ENCODE data around the gene NOS3. TPM values are rescaled to one million over a fixed set of nuclear protein-coding genes. Genes with fewer than 3 reads are reported as not detected.

Gene NOS3
- total RNA-seq, 4 donors from 2014 or later: 6.6 to 50.1 (median 15.8) TPM

GRCh38 chr7:150983893-150984368 is 6.9 kb upstream of the NOS3 start:
- intact Hi-C loops (cut with DNase I; ENCODE audit: low total_unique reads): no loop called here

DNA sequence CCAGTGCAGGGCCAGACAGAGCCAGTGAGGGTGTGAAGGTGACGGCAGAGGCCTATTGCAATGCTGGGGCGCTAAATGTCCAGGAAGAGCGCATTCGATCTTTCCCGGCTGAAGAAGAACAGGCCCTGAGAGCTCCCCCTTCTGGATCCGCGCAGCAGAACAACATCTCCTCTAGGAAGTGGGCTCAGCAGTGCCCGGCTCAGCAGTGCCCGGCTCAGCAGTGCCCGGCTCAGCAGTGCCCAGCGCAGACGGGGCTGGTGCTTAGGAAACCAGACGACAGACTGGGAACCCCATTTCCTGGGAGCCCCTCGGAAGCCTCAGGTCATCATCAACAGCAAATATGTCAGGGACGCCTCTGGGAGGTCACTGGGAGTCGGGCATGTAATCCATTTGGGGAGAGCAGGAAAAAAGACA is 4.7 kb upstream of the NOS3 start:
- peaks cover 0 to 10% of the 10 kb centered on the region in 2 donors for H3K4me1 ChIP-seq
- peak in 1 of 2 donors; percentile 62 for DNase-seq
- H3K27ac ChIP-seq: no peak overlapping the region
- H3K36me3 ChIP-seq: no peaks in the 10 kb centered on the region
- H3K9me3 ChIP-seq: no peaks in the 10 kb centered on the region
- TF ChIP-seq POLR2A (IDR thresholded peaks at IDR 0.05): no peak
- TF ChIP-seq CTCF (IDR thresholded peaks at IDR 0.05): peak; percentile 50 to 64 (median 53)
- no peak overlapping the region for H3K4me3 ChIP-seq
- intact Hi-C loops (cut with DNase I; ENCODE audit: low total_unique reads): no loop called here
- H3K27me3 ChIP-seq: no peaks in the 10 kb centered on the region

More at GRCh38 chr7:150983893-150984368, 6.9 kb upstream of the NOS3 start:
- no peak overlapping the region for H3K4me3 ChIP-seq
- no peaks in the 10 kb centered on the region for H3K36me3 ChIP-seq
- no peaks in the 10 kb centered on the region for H3K27me3 ChIP-seq
- H3K27ac ChIP-seq: no peak overlapping the region
- TF ChIP-seq POLR2A (IDR thresholded peaks at IDR 0.05) (no peak), CTCF (IDR thresholded peaks at IDR 0.05) (no peak)
- no peak for DNase-seq
- peaks cover 0 to 14% of the 10 kb centered on the region in 2 donors for H3K4me1 ChIP-seq
- no peaks in the 10 kb centered on the region for H3K9me3 ChIP-seq

GRCh38 chr7:150986556-150986955 is 4.3 kb upstream of the NOS3 start:
- no peak overlapping the region for H3K27ac ChIP-seq
- no peaks in the 10 kb centered on the region for H3K36me3 ChIP-seq
- intact Hi-C loops (cut with DNase I; ENCODE audit: low total_unique reads): no loop called here
- DNase-seq: no peak
- H3K27me3 ChIP-seq: no peaks in the 10 kb centered on the region
- H3K4me3 ChIP-seq: no peak overlapping the region
- H3K9me3 ChIP-seq: no peaks in the 10 kb centered on the region
- no peak for TF ChIP-seq CTCF (IDR thresholded peaks at IDR 0.05)
- TF ChIP-seq POLR2A (IDR thresholded peaks at IDR 0.05): no peak
- H3K4me1 ChIP-seq: peaks cover 0 to 10% of the 10 kb centered on the region in 2 donors

DNA sequence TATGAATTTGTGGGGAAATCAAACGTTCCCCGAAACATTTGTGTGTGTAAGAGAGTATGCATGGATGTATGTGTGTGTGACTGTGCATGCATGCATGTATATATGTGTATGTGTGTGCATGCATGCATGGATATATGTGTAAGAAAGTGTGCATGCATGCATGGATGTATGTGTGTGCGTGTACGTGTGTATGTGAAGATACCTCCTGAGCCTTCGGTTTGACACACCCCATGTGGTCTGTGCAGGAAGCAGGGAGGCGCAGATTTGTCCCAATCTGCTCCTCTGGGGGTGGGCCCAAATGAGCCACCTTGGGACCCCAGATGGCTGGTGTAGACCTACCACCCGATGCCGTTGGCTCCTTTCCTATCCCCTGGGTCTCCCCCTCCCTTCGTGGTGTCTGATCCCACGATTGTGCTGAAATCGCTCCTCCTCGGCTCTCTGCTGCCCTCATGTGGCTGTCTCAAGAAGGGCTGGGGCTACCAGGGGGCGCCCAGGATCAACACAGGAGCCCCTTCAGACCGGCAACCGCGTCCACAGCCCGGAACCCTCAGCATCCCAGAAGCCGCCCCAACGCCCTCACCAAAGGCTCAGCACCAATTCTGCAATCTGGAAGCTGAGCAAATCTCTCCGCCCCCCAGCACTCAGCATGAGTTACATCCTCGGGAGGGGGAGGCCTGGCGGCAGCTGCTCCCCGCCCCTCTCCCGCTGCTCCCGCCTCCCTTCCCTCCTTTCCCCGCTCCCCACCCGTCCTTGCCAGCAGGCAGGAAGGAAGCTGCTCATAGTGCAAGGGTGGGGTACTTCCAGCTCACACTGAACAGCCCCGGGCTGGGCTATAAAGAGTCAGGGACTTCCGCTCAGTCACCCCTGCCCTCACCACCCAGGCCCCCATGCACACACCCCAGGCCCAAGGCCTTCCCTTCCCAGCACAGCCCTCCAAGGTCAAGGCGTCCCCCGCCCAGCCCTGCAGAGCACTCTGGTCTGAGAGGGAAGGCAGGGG is 2.3 kb upstream of the NOS3 start:
- Histone ChIP-seq H3K4me3 (no peak overlapping the region), H3K27ac (peak overlapping the region; percentile 54 to 65), H3K27me3 (no peaks in the 10 kb centered on the region), H3K36me3 (no peaks in the 10 kb centered on the region), H3K4me1 (peaks cover 0 to 10% of the 10 kb centered on the region in 2 donors), H3K9me3 (no peaks in the 10 kb centered on the region)
- intact Hi-C loops (cut with DNase I; ENCODE audit: low total_unique reads): no loop called here
- DNase-seq: peak; percentile 65 to 71
- TF ChIP-seq CTCF (IDR thresholded peaks at IDR 0.05): peak; percentile 85 to 92 (median 88)
- no peak for TF ChIP-seq POLR2A (IDR thresholded peaks at IDR 0.05)

DNA sequence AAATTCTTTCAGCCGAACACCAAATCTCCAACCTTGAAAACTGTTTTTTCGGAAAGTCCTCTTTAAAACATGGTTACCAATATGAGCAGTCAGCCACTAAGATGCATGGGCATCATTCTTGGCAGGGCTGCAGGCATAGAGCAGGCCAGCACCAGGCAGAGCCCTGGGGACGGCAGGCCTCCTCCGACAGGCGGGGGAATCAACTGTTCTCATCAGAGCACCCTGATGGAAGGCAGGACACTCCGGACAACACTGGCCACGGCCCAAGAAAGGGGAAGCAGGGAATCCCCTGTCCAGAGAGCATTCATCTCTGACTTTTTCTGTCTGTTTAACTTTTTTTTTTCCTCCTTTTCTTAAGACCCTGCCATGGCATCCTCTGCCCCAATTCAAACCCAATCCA is 1.4 kb upstream of the NOS3 start:
- Histone ChIP-seq H3K27me3 (no peaks in the 10 kb centered on the region), H3K4me1 (peaks cover 0 to 10% of the 10 kb centered on the region in 2 donors), H3K9me3 (no peaks in the 10 kb centered on the region), H3K36me3 (no peaks in the 10 kb centered on the region), H3K27ac (peak overlapping the region; percentile 54 to 65), H3K4me3 (no peak overlapping the region)
- TF ChIP-seq CTCF (IDR thresholded peaks at IDR 0.05): no peak
- no peak for TF ChIP-seq POLR2A (IDR thresholded peaks at IDR 0.05)
- DNase-seq: no peak
- intact Hi-C loops (cut with DNase I; ENCODE audit: low total_unique reads): no loop called here

Data from uterus (tissue), 4 donors.